GM21526 (cell line): ENCODE data around the gene SOX9.

ENCODE experiments used
- ATAC-seq: cut with Tn5 transposase; IDR thresholded peaks from one replicate; pipeline ENCODE4 v1.9.1; 2021; ENCODE audit warnings: moderate library complexity; ENCODE audit not compliant: unreplicated experiment, low FRiP score

The SOX9 gene

DNA sequence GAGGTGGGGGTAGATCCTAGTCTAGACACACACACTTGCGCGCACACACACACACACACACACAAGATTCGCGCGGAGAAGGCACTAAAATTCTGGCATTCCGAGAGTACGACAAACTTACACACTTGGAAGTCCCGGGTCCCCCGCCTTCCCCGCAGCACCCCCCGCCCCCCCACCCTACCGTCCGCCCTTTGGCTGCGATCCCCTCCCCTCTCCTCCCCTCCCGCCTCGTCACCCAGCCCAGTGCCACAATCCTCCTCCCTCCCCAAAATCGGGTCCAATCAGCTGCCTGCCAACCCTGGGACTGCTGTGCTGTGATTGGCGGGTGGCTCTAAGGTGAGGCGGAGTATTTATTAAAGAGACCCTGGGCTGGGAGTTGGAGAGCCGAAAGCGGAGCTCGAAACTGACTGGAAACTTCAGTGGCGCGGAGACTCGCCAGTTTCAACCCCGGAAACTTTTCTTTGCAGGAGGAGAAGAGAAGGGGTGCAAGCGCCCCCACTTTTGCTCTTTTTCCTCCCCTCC is at the start of gene SOX9:
Gene SOX9 (plus strand): TSS at position 379 of the 522 bp plus-strand sequence. CDS start 372 bp downstream, outside the sequence.
- peak; percentile 79 for ATAC-seq

- ATAC-seq, result no peak
Measured at GRCh38 chr17:72071330-72071729, 49.5 kb upstream of the SOX9 start.

GRCh38 chr17:72075995-72076677 is 44.7 kb upstream of the SOX9 start:
- ATAC-seq, result no peak

DNA sequence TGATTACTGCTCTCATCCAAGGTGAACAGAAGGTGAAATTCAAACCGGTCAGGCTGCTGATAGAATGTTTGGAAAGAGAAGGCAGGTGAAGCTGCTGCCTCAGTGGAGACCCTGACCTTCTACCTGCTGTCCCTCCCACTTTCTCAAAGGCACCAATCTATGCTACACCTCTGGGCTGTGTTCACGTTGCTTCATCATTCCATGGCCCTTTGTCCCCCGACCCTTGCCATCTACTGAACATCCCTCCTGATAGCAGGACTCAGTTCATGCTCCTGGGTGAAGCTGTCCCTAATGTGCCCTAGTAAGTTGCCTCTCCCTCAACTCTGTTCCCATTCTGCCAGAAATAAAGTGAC is 44.2 kb upstream of the SOX9 start:
- ATAC-seq, result no peak

GRCh38 chr17:72077326-72077960 is 43.4 kb upstream of the SOX9 start:
- ATAC-seq, result no peak

DNA sequence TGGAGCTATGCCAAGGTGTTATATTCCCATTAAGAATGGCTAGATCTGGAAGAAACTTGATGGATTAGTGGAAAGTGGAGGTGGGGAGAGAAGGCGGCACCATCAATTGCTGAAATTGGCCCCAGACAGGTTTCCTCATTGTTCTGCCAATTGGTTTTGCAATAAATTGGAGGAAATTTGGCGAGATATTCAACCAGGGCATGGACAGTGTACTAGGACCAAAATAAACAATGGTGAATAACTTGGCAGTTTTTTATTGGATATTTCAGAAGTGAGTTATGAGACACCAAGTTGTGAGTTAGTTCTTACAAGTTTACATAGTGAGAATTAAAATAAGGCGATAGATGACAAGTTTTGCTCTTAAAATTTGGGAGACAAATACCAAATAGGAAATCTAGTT is 41.1 kb upstream of the SOX9 start:
- no peak for ATAC-seq

DNA sequence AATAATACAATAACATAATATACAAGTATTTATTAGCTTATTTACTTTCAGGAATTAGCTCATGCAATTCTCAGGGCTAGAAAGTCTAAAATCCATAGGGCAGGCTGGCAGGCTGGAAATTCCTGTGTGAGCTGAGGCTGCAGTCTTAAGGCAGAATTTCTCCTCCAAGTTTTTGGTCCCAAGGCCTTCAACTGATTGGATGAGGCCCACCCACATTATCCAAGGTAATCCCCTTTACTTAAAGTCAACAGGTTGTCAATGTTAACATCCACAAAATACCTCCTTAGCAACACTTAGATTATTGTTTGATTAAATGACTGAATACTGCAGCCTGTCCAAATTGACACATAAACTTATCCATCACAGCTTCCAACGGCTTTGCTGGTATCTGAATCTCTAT is 32.9 kb upstream of the SOX9 start:
- no peak for ATAC-seq

DNA sequence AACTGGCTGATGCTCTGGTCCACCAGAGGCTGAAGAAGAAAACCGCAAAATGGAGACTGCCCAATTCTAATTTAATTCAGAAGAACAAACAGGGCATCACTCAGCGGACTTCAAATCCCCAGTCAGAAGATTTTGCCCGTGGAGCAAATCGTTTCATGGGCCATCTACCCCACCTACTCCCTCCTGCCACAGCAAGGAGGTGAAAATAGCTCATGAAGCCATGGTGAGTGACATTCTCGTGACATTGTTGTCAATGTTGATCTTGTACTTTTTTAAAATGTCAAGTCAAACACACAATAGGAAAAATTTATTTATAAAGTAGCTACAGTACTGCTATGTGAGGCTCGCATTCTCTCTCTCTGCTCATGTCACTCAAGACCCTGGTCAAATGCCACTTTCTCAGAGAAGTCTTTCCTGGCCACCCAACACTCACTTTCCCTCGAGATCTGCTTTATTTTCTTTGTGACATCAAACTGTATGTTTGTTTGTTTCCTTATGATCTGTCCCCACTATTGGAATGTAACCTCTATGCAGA is 31.3 kb upstream of the SOX9 start:
- ATAC-seq, result no peak

- no peak for ATAC-seq
Measured at GRCh38 chr17:72090108-72090507, 30.7 kb upstream of the SOX9 start.

DNA sequence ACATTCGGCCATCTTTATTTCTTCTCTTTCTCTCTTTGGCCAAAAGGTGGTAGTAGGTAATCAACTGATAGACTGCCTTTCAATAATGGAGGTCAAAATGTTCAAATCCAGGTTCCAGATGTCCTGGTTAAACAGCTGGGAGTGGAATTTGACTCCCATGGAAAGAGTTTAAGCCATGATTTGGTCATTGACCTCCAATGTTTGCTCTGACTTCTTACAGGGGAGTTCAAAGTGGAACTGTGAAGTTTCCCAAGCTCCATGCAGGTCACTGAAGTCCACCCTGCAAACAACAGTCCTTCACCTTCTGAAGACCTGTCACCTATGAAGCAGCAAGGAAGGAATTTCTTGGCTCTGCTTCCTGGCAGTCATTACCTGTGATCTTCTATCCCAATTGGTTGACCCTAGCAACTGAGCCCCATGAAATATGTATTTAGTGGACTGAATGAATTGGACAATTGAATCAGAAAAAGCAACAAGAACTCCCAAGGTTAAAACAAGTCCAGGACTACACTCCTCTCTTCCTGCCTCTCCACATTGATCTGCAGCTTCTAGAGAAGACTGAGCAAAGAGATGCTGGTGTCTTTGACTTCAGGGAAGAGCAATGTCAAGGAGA is 28.0 kb upstream of the SOX9 start:
- ATAC-seq, result no peak

- no peak for ATAC-seq
Measured at GRCh38 chr17:72093707-72094106, 27.1 kb upstream of the SOX9 start.

DNA sequence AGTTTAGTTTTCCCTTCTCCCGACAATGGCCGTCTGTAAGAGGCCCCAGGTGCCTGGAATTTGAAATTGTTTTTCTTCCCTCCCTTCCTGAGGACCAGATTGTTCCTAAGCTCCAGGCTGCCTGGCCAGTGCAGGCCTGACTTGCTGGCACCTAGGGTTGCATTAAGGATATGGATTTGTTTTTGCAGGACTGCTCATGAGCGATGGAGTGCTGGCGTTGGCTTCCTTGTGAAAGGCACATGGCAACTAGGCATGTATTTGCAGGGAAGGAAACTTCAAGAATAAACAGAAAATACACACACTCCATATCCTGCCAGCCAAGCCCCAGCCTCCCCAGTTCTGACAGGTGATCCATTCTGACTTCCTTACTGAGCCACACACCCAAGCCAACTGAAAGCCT is 25.5 kb upstream of the SOX9 start:
- ATAC-seq, result no peak

- no peak for ATAC-seq
Measured at GRCh38 chr17:72097144-72097543, 23.7 kb upstream of the SOX9 start.

- ATAC-seq, result no peak
Measured at GRCh38 chr17:72099919-72100318, 20.9 kb upstream of the SOX9 start.

GRCh38 chr17:72100470-72100869 is 20.4 kb upstream of the SOX9 start:
- no peak for ATAC-seq

- ATAC-seq, result no peak
Measured at GRCh38 chr17:72101526-72101925, 19.3 kb upstream of the SOX9 start.

GRCh38 chr17:72102366-72102765 is 18.5 kb upstream of the SOX9 start:
- no peak for ATAC-seq

DNA sequence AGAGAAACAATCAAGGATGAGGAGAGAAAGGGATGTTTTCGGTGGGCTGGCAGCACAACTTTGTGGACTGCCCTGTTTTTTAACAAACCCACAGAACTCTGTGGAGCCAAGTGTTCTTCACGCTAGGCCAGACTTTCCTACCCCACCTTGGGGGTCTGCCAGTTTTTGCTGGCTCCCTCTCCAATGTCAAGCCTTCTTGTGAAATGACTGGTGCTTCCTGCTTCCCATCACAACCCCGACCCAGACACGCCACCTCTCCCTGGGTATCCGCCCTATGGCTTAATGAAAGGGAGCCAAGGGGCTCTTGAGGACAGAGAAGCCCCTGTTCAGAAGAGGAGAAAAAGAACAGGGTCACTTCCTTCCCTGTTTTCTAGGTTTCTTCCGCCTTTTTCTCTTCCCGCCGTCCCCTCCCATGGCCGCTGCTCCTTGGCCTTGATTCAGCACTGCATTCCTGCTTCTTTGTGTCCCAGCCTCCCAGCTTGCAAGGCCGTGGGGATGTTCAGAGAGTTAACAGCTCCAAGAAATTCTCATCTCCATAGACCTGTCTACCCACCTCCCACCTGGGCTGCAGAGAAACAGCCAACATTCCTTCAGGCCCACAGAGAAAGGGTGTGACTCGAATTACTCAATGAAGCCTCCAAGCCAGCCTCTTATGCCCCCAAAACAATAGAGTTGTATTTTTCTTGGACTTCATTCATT is 16.5 kb upstream of the SOX9 start:
- ATAC-seq, result no peak

DNA sequence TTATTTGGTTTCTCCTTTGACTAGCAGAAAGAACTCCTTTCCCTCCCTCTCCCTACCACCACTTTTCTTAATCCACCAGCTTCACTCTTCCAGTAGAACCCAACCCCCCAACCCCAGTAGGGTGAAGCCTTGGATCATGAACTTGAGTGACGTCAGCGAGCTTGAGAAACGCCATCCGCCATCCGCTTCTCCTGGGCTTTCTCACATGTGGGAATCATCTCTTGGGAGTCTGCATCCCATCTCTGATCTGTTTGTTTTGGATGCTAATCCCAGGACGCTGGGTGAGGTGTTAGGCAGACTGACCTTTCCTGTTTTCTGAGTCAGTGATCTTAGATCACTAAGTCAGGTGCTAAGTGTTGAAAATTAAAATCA is 16.0 kb upstream of the SOX9 start:
- no peak for ATAC-seq

DNA sequence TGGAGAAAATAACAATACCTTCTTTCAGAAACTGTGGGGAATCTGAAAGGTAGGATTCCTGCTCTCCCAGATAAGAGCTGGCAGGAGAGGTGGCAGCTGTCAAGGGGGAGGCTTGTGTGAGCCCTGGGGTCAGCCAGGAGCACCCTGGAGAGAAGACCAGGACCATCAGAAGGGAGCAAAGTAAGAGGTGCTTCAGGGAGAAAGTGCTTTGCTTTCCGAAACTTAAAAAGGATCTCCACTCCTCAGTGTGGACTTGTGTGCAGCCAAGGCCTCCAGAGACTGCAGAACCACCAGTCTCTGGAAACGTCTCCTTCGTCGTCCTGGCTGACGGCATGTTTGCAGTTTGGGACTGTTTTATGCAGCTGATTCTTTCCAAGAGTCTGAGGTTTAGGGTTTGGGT is 13.7 kb upstream of the SOX9 start:
- no peak for ATAC-seq
